ENCODE results near the gene SYTL2. TPM values are rescaled to one million over a fixed set of nuclear protein-coding genes. Genes with fewer than 3 reads are reported as not detected.

The SYTL2 gene
- total and polyA plus RNA-seq, 4 donors = 2.6 to 27.4 (median 4.4) TPM

- TF ChIP-seq JUND (IDR thresholded peaks at IDR 0.05) (no peak), SP1 (IDR thresholded peaks at IDR 0.05) (no peak), HNF4G (IDR thresholded peaks at IDR 0.05) (no peak), ATF3 (IDR thresholded peaks at IDR 0.05) (no peak), MAX (IDR thresholded peaks at IDR 0.05) (no peak), FOXA1 (IDR thresholded peaks at IDR 0.05) (no peak), RXRA (IDR thresholded peaks at IDR 0.05) (no peak), TAF1 (conservative IDR thresholded peaks at IDR 0.05) (no peak), YY1 (IDR thresholded peaks at IDR 0.05) (no peak)
These were observed 51.0 kb downstream of the SYTL2 start (continued) for GRCh38 chr11:85759915-85760314.

GRCh38 chr11:85758480-85759039 lies 52.4 kb downstream of the SYTL2 start:
- Histone ChIP-seq H3K27me3 (ENCODE audit: control insufficient read depth in 4 of 4, insufficient read depth in 4 of 4, low read length in 3 of 4) (no peaks in the 10 kb centered on the region), H3K4me3 (ENCODE audit: low read depth in 1 of 3, low read length in 3 of 3) (no peak overlapping the region), H3K27ac (ENCODE audit: low read depth in 1 of 2, low read length in 2 of 2) (no peak overlapping the region), H3K4me1 (ENCODE audit: control insufficient read depth in 4 of 4, insufficient read depth in 4 of 4, low read length in 3 of 4) (no peaks in the 10 kb centered on the region), H3K9ac (ENCODE audit: low read depth in 1 of 2, low read length in 2 of 2) (no peak overlapping the region), H3K9me3 (ENCODE audit: control insufficient read depth in 4 of 4, low read length in 3 of 4) (no peaks in the 10 kb centered on the region), H3K36me3 (ENCODE audit: control insufficient read depth in 4 of 4, insufficient read depth in 3 of 4, low read depth in 1 of 4, low read length in 3 of 4) (no peaks in the 10 kb centered on the region)
- DNase-seq (ENCODE audit: low spot score) = no peak
- 71% methylated on average over 1 of the region's 1 CpG for WGBS
- no peak for TF ChIP-seq HNF4G (IDR thresholded peaks at IDR 0.05)
- TF ChIP-seq FOXA2 (IDR thresholded peaks at IDR 0.05) = no peak
- no peak for TF ChIP-seq MAX (IDR thresholded peaks at IDR 0.05)
- no peak for TF ChIP-seq NR2F2 (IDR thresholded peaks at IDR 0.05)
- TF ChIP-seq REST (IDR thresholded peaks at IDR 0.05) = no peak
- no peak for TF ChIP-seq EGR1 (IDR thresholded peaks at IDR 0.05; ENCODE audit: low read depth in 2 of 2)

- no peak overlapping the region for H3K27ac ChIP-seq (ENCODE audit: low read depth in 1 of 2, low read length in 2 of 2)
These were observed 52.9 kb downstream of the SYTL2 start for GRCh38 chr11:85758026-85758425.

More at GRCh38 chr11:85758026-85758425, 52.9 kb downstream of the SYTL2 start:
- Histone ChIP-seq H3K27me3 (ENCODE audit: control insufficient read depth in 4 of 4, insufficient read depth in 4 of 4, low read length in 3 of 4) (no peaks in the 10 kb centered on the region), H3K9ac (ENCODE audit: low read depth in 1 of 2, low read length in 2 of 2) (no peak overlapping the region), H3K4me3 (ENCODE audit: low read depth in 1 of 3, low read length in 3 of 3) (no peak overlapping the region), H3K36me3 (ENCODE audit: control insufficient read depth in 4 of 4, insufficient read depth in 3 of 4, low read depth in 1 of 4, low read length in 3 of 4) (no peaks in the 10 kb centered on the region), H3K4me1 (ENCODE audit: control insufficient read depth in 4 of 4, insufficient read depth in 4 of 4, low read length in 3 of 4) (no peaks in the 10 kb centered on the region), H3K9me3 (ENCODE audit: control insufficient read depth in 4 of 4, low read length in 3 of 4) (no peaks in the 10 kb centered on the region)
- WGBS = 86% methylated on average over 4 of the region's 4 CpGs
- no peak for DNase-seq (ENCODE audit: low spot score)
- no peak for TF ChIP-seq CTCF (IDR thresholded peaks at IDR 0.05; ENCODE audit: low read depth, low read length, missing input control)
- TF ChIP-seq HNF4G (IDR thresholded peaks at IDR 0.05) = no peak
- TF ChIP-seq FOXA2 (IDR thresholded peaks at IDR 0.05) = no peak
- TF ChIP-seq YY1 (IDR thresholded peaks at IDR 0.05) = no peak
- no peak for TF ChIP-seq FOXA1 (IDR thresholded peaks at IDR 0.05)
- TF ChIP-seq JUND (IDR thresholded peaks at IDR 0.05) = no peak
- TF ChIP-seq REST (IDR thresholded peaks at IDR 0.05) = no peak
- TF ChIP-seq MAX (IDR thresholded peaks at IDR 0.05) = no peak
- no peak for TF ChIP-seq HNF4A (conservative IDR thresholded peaks at IDR 0.05)
- TF ChIP-seq RXRA (IDR thresholded peaks at IDR 0.05) = no peak
- TF ChIP-seq ZBTB33 (IDR thresholded peaks at IDR 0.05) = no peak
- TF ChIP-seq RAD21 (IDR thresholded peaks at IDR 0.05) = no peak
- no peak for TF ChIP-seq TAF1 (conservative IDR thresholded peaks at IDR 0.05)

Measured in liver (tissue), 9 donors.